Epithelial cell of esophagus (primary cell): ENCODE measurements around the gene HOXB6.

ENCODE experiments used
- DNase-seq: peaks from one replicate; pipeline ENCODE4 v3.0.0; 2010; ENCODE audit warnings: low read depth
- H3K4me3 ChIP-seq: 2 replicates; pipeline ENCODE4 v1.5.1; 2011; ENCODE audit warnings: mild to moderate bottlenecking, low read length, control low read depth
- TF ChIP-seq, protein P1 (sequence below): IDR thresholded peaks from 2 replicates; pipeline ENCODE4 v1.5.1; 2011; ENCODE audit warnings: low read depth, mild to moderate bottlenecking, low read length, control low read depth, inconsistent platforms; ENCODE audit not compliant: insufficient read depth; ENCODE audit errors: missing control alignments

HOXB6 gene

DNA sequence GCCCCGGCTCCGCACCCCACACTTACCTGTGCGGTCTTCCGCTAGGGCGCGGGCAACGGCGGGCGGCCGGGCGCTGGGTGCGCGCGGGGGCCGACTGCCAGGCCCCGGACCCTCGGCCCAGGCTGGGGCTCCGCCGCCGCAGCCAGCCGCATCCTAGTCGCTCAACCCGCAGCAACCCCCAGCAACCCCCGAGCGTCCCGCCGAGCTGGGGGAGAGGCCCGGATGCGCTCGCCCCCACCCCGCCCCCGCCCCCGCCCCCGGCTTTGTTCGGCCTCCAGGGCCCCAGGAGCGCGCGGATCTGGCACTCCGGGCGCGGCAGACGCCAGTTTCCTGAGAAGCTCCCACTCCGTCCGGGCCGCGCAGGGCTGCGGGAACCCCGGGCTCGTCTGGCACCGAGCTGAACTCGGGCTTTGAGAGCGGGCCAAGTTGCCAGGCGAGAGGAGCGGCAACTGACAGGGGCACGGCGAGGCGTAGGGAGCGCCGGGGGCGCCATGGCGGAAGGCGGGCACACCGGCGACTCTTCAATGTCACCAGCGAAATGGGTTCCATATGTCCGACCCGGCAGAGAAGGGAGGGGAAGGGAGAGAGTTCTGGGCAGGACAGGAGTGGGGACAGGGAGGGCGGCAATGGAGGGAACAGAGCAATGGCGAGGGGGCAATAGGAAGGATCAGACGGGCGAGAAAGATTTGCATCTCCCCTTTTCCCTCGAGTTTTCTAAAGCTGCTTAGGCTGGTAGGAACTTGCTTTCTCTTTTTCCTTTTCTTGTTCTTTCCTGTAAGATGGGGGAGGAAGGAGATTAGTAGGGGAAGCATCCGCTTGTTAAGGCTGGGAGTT, 40.4 kb downstream of the HOXB6 start:
- no peak overlapping the region for H3K4me3 ChIP-seq
- TF ChIP-seq, protein P1, sequence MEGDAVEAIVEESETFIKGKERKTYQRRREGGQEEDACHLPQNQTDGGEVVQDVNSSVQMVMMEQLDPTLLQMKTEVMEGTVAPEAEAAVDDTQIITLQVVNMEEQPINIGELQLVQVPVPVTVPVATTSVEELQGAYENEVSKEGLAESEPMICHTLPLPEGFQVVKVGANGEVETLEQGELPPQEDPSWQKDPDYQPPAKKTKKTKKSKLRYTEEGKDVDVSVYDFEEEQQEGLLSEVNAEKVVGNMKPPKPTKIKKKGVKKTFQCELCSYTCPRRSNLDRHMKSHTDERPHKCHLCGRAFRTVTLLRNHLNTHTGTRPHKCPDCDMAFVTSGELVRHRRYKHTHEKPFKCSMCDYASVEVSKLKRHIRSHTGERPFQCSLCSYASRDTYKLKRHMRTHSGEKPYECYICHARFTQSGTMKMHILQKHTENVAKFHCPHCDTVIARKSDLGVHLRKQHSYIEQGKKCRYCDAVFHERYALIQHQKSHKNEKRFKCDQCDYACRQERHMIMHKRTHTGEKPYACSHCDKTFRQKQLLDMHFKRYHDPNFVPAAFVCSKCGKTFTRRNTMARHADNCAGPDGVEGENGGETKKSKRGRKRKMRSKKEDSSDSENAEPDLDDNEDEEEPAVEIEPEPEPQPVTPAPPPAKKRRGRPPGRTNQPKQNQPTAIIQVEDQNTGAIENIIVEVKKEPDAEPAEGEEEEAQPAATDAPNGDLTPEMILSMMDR = no peak
- DNase-seq = no peak

DNA sequence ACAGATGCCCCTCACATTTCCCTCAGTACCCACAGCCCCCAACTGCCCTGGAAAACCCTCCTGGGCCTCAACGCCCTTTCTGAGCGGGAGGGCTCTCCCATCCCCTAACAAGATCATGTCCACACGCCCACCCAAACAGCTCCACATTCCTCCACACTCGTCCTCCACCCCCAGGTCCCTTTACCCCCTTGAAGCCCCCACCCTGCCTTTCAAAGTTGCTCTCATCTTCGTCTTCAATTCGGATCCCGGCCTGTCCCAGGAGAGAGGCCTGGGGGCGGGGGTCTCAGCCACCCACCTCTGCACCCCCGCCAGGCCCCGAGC, 41.0 kb downstream of the HOXB6 start:
- no peak overlapping the region for H3K4me3 ChIP-seq
- TF ChIP-seq, protein P1 = no peak
- no peak for DNase-seq

DNA sequence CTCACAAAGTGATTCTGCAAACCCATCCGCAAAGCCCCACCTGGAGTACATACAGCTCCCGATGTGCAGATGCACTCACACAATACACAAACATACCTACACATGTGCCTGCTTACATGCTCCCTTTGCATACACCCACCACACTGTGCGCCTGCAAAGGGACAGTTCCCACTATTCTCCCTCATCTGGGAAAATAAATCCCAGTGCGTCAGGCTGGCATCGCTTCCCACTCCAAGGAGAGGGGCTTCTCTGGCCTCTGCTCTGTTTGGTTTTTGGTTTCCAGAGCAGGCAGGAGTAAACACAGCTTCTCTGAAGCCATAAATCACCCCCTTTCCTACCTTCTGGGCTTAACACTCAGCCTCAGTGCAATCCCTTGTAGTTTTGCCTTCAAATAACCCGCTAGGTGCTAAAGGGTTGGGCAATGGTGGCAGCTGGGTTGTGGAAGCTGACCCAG, 41.4 kb downstream of the HOXB6 start:
- DNase-seq = no peak
- no peak overlapping the region for H3K4me3 ChIP-seq
- TF ChIP-seq, protein P1 = no peak

DNA sequence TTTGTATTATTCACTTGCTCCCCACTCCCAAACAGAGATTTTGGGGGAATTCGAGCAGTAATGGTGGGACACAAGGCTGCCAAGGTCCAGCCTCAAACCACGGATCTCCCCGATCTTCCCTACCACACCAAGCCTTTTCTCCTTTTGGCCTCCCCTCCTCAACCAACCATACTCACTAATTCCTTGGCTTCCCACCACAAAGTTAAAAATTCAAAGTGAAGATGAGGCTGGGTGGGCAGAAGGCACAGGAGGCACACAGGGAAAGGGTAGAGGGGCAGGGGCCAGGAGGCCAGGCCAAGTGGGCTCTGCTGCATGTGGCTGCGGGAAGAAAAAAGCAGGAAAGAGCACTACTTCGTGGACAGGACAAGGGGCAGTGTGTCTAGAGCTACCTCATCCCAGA, 41.9 kb downstream of the HOXB6 start:
- no peak for DNase-seq
- no peak overlapping the region for H3K4me3 ChIP-seq
- TF ChIP-seq, protein P1 = no peak

DNA sequence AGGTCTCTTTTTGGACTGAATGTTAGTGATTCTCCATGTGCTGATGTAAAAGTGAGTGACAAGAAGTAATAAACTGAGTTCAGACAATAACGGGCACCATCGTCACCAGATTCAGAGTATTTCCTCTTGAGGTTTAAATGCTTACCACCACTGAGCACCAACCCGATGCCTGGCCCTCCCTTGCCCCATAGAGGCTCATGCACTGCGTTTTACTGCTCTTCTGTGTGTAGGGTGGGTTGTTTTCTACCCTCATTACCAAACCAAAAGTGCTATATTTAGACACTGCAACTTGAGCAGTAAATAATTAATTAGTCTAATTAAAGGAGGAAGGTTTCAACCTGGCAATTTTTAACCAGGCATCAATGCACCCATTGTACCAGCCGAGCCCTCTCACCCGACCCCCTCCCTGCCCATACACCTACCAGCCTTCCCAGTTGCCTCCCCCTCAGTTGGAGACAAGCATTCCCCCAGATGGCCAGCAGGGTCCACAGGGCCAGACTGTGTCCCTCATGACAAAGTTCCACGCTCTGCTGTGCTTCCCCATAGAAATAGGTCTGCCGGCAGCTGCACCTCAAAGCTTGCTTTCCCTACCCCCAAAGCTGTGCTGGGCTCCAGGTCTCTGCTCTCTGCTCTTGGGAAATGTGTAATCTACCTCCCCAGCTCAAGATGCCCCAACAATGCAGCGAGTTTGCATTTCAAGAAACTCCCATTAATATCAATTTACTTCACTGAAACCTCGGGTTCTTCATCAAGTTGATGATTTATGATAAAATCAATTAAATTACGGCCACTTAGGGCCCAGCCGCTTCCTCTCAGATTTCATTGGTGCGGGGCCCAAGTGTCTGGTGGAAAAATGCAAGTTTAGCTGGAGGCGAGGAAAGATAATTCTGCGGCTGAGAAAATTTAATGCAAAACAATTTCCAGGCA, 42.6 kb downstream of the HOXB6 start:
- TF ChIP-seq, protein P1 = no peak
- DNase-seq = no peak
- no peak overlapping the region for H3K4me3 ChIP-seq

DNA sequence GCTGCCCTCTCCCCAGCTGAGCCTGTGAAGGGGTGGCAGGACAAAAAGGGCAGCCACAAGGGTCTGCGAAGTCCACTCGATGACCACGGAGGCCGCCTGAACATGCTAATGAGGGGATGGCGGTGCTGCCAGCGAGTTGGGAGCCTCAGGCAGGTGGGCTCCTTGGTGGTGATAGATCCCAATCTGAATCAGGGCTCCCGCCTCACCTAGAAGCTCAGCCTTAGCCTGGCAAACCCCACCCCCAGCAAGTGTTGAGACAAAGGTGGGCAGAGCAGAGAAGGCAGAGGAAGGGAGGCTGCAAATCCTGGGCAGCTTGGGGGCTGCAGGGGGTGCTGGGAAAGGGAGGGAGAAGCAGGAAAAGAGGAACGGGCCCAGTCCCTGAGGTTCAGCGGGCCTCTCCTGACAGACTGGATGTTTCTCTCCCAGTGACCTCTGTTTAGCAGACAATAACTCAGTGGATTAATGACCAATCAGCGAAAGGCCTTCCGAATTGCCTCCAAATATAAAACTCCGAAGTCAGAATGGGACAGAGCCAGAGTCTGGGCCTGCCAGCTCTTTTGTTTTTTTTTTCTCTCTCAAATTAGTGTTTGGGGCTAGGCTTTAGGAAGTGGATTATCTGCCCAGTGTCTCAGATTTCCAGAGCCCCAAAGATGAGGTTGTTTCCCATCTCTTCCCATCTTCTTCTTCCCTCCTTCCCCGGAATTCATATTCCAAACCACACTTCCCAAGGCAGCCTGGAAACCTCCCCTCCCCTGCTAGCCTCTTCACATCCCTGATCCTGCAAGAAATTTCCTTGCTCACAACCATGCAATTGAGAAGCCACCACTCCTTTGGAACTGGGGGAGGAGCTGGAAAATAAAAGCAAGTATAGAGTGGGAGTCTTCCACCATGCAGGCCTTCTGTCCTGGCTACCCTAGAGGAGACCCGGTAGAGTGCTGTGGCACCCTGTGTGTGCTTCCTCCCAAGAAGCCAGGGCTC, 44.7 kb downstream of the HOXB6 start:
- no peak for DNase-seq
- no peak overlapping the region for H3K4me3 ChIP-seq
- TF ChIP-seq, protein P1 = no peak
